ENCODE data around the gene INCENP.
"Not testable (repeated sequence)": the region's sequence is repeated elsewhere in the genome, so short reads cannot be mapped to it uniquely, and the experiment has no call there.

Gene INCENP

GRCh38 chr11:62171261-62171723 is 47.5 kb downstream of the INCENP start:
- peak; percentile 77 for DNase-seq (ENCODE audit: low spot score)

GRCh38 chr11:62172294-62172693 is 48.5 kb downstream of the INCENP start:
- no peak for DNase-seq (ENCODE audit: low spot score)

GRCh38 chr11:62176766-62177165 is 53.0 kb downstream of the INCENP start:
- DNase-seq (ENCODE audit: low spot score), result no peak

GRCh38 chr11:62179995-62180394 is 56.2 kb downstream of the INCENP start:
- no peak for DNase-seq (ENCODE audit: low spot score)

GRCh38 chr11:62181097-62181496 is 57.3 kb downstream of the INCENP start:
- no peak for DNase-seq (ENCODE audit: low spot score)

- peak; percentile 12 for DNase-seq (ENCODE audit: low spot score)
These were observed 58.5 kb downstream of the INCENP start for GRCh38 chr11:62182147-62182891.

GRCh38 chr11:62186195-62186594 is 62.4 kb downstream of the INCENP start:
- DNase-seq (ENCODE audit: low spot score), result no peak

- DNase-seq (ENCODE audit: low spot score), result no peak
These were observed 66.2 kb downstream of the INCENP start, which contains the start of gene SCGB1D1 for GRCh38 chr11:62190011-62190410. SCGB1D1 (plus strand) TSS chr11:62190216; CDS start chr11:62190285, 69 bp downstream.

GRCh38 chr11:62193952-62194351 is 70.1 kb downstream of the INCENP start:
- no peak for DNase-seq (ENCODE audit: low spot score)

GRCh38 chr11:62195010-62195409 is 71.2 kb downstream of the INCENP start:
- DNase-seq (ENCODE audit: low spot score), result not testable (repeated sequence)

GRCh38 chr11:62195945-62196344 is 72.1 kb downstream of the INCENP start:
- DNase-seq (ENCODE audit: low spot score), result no peak

- not testable (repeated sequence) for DNase-seq (ENCODE audit: low spot score)
These were observed 73.6 kb downstream of the INCENP start for GRCh38 chr11:62197400-62197799.

GRCh38 chr11:62201376-62201775 is 77.6 kb downstream of the INCENP start:
- DNase-seq (ENCODE audit: low spot score), result peak; percentile 22
